HG03558 (cell line): ENCODE data around the gene SCRT2.

Source experiments
- ATAC-seq: cut with Tn5 transposase; IDR thresholded peaks from one replicate; pipeline ENCODE4 v1.9.1; 2021; ENCODE audit warnings: moderate number of reproducible peaks; ENCODE audit not compliant: unreplicated experiment; ENCODE audit errors: extremely low read depth

SCRT2 gene

DNA sequence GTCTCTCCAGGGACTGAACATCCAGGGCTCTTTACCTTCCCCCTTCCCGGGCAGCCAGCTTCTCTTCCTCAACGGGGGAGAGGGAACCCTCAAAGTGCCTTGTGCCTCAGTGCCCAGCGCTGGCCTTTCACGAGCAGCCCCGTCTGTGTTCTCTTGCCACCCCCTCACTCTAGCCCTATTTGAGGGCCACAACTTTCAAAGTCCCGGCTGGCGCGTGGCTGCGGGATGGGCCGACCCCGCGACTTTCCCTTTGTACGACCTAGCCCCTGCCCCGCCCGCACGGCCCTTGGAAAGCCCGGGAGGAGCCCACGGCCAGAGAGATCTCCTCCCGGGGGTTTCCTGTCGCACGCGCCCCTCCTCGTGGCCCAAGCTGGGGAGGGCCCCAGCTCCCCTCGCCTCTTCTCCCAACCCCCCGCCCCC is 559 bp downstream of the SCRT2 start:
- ATAC-seq: no peak

DNA sequence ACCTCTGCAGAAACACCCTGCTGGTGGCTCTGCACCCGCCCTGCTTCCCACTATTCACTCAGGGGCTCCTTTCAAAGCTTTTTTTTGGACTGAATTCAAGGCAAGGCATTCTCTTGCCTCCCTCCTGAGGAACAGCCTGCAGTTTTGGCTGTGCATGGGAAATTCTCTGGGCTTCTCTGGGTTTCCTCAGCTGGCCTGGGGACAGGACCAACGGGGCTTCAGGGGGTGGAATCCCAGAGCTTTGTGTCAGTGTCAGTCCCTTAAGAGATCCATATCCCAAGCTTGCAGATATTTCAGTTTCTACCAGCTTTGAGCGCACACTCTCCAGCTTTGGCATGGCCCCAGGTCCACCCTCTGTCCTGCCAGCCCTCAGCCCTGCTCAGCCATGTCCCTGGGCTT is 2.0 kb downstream of the SCRT2 start:
- ATAC-seq: no peak

DNA sequence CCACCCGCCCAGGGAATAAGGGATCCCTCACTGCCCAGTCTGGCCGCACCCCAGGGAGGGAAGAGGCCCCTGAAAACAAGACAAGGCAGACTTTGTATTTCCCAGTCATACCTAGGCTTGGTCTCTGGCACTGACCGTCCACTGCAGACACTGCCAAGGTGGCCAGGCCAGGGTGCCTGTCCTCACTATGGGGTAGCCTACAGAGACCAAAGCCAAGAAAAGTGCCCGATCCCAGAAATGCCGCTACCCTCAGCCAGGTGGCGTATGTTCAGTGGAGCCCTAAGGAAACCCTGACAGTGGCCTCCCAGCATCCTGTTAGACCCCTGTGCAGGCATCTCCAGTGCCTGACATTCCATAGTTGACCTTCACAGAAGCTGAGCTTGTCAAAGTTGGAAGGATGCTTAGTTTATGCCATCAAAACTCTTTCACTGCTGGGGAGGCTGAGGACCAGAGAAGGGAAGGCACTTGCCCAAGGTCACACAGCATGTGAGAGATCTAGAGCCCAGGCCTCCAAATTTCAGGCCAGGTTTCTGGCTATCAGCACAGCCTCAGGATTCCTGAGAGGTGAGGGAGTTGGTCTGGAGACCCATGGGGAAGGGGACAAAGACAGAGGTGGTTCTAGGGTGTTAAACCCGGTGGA is 2.5 kb downstream of the SCRT2 start:
- no peak for ATAC-seq

DNA sequence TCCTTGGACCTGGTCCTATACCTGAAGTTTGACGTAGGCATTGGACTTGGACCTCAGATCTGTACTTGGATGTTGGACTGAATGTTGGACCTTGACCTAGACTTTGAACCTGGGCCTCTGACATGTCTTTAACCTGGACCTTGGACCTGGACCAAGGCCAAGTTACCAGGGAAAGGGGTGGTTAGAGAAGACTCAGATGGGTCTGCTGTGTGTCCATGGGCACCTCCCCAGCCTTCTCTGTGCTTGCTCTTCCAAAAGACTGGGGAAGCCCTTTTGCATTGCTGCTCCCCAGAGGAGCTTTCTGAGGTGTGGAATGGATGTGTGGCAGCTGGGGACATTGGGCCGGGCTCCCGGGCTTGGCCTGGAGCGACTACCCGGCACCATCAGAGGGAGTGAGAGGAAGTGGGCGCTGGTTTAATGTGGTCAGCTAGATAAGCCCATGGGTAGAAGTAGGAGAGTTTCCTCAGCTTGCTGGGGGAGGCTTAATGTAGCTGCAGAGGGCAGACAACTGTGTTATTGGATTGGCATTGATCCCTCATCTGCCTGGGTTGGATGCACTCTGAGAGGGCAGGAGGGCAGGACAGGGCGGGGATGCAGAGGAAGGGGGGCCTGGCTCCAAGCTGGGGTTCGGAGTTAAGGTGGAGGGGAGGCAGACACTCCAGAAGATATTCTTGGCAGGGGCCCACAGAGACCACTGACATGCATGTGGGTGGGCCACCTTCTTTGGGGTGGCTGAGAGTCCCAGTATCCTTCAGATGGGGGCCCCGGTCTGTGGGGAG is 4.2 kb downstream of the SCRT2 start:
- ATAC-seq: no peak

DNA sequence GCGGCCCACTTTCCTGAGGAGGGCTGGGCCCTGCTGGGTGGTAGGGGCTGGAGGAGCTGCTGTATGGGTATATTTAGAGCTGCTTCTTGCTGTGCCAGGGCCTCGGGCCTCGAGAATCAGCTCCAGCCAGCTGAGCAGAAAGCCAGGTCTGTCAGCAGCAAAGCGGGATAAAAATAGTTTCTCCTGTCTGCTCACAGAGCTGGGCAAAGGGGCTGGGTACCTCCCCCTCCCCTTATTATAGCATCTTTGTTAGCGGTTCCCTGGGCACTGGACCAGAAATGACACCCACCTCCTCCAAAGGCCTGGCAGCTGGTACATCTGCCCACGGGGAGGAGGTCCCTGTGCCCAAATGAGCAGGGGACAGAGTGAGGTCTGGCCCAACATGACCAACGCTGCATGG is 6.0 kb downstream of the SCRT2 start:
- no peak for ATAC-seq

DNA sequence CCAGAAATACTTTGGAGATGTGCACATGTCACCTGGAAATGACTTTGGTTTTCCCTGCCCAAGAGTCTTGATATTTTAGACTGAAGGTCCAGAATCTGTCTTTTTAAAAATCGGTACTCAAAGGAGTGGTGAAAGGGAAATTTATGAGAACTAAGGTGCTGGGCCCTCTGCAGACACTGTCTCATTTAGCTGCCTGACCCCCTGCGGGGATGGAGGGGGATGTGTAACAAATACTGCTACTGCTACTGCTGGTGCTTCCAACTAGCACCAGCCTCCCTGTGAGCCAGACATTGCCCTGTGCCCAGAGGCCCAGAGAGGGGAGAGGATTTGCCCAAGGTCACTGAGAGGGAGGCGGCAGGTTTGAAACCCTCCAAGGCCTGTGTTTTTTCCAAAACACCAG is 7.0 kb downstream of the SCRT2 start:
- no peak for ATAC-seq

DNA sequence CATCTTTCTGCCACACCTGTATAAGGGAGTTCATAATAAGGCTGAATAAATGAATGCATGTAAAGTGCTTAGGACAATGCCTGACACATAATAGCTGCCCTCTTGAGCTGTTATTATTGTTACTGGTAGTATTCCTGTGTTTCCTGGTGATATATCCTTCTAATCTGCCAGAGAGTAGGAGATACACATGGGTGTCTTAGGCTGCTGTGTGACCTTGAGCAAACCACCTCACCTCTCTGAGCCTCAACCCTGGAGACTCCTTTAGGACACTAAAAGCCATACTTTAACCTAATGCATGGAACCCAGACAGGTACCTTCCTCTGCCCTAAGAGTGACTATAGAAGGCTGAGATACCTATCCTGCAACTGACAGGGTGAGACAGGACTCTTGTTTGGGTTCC is 7.6 kb downstream of the SCRT2 start:
- no peak for ATAC-seq

DNA sequence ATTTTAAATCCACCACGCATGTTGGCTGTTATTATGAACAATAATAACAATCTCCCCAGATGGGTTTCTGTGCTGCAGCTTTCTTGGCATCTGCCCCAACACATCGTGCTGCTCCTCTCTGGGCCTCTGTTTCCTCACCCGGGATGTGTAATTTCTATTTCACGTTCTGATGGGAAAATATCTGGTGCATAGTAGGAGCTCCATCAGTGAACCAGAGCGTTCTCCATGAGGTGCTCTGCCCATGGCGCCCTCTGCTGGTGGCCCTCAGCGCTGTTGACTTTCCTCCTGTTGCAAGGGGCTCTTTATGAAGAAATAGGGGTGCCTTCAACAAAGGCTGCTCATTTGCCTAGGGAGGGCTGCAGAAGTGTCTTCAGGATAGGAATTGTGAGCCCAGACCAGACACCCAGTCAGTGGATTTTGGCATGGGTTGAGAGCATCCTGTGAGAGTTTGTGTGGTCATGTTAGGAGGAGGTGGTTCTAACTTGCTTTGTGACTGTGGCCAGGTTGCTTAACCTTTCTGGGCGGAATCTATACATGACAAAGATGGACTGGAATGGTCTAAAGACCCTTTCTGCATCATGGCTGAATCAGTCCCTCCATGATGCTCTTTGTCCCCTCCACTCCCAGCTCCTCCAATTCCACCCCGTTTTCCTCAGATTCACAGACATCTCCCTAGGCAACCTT is 8.1 kb downstream of the SCRT2 start:
- ATAC-seq: no peak

DNA sequence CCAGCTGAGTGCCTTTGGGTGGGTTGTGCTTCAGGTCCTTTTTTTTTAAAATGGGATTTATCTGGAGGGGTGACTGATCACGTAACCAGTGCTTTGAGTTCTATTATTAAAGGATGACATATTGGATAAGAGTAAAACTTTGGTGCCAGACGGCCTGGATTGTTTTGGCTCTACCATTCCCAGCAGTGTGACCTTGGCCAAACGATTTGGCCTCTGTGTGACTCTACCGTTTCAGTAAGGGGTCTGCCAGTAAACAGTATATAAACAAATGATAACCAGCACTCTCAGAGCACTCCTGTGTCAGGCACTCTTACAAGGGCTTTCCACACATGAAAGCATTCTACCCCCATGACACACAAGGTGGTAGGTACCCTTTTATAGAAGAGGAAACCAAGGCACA is 8.7 kb downstream of the SCRT2 start:
- no peak for ATAC-seq

DNA sequence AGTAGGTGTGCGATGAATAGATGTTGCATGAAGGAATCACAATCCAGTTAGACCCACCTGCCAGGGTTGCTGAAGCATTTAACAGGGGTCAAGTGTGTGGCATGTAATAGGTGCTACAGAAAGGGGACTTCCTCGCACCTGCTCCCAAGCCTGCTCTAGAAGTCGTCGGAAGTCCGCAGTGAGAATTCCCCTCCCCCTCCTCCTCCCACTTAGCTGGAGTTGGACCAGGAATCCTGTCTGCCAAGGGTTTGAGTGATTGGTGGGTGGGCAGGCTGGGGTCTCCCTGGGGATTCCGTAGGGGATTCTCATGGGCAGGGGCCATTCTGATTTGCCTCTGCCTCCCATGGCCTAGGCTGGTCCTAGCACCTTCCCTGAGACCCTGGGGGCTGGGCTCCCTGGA is 10.3 kb downstream of the SCRT2 start:
- ATAC-seq: no peak

DNA sequence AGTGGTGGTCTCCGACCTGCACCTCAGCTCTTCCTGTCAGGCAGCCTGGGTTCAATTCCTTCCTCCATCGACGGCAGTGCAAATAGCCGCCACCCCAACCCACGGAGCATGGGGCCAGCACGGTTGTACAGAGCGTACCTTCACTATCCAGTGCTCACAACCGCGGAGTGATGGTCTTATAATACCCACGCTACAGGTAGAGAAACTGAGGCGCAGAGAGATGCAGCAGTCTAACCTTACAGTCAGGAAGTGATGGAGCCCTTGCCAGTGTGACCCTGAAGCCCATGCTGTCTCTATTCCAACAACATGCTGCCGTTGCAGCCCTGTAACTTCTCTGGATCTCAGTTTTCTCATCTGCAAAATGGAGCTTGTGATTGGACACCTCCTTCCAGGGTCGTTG is 11.0 kb downstream of the SCRT2 start:
- ATAC-seq: no peak

DNA sequence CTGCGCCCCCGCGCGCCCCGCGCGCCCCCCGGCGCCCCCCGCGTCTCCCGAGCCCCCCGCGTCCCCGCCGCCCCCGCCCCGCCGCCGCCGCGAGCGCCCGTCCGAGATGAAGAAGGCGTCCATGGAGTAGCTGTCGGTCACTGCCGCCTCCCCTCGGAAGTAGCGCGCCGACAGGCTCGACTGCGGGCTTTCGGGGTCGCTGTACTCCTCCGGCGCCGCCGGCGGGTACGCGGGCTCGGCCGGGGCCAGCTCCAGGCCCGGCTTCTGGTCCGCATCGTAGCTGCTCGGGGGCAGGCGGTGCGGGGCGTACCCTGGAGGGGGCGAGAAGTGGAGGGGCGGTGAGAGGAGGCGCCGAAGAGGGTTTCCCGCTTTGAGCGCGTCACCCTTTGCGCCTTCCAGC is 11.5 kb downstream of the SCRT2 start:
- no peak for ATAC-seq

DNA sequence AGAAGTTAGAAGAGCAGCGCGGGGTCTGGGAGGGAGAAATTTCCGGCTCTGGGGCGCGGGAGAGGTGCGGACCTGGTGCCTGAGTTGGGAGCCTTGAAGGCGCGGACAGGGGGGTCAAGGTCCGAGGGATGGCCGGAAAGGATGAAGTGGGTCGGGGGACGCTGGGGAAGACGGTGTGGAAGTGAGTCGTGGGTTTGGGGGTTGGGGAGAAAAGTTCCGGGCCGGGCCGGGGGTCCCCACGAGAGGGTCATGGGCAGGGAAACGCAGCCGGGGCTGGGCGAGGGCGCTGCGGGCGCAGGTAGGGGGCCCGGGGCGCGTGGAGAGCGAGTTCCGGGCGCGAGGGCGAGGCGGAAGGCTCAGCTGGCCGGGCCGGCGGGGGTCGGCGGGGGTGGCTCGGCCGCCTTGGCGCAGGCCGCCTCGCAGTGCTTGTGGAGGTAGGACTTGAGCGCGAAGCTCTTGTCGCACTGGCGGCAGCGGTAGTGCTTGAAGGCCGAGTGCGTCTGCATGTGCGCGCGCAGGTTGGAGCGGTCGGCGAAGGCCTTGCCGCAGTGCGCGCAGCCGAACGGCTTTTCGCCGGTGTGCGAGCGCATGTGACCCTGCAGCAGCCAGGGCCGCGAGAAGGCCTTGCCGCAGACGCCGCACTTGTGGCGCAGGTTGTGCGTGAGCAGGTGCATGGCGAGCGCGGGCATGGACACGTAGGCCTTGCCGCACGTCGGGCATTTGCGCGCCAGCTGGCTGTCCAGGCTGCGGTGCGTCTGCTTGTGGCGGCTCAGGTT is 12.1 kb downstream of the SCRT2 start:
- ATAC-seq: no peak

DNA sequence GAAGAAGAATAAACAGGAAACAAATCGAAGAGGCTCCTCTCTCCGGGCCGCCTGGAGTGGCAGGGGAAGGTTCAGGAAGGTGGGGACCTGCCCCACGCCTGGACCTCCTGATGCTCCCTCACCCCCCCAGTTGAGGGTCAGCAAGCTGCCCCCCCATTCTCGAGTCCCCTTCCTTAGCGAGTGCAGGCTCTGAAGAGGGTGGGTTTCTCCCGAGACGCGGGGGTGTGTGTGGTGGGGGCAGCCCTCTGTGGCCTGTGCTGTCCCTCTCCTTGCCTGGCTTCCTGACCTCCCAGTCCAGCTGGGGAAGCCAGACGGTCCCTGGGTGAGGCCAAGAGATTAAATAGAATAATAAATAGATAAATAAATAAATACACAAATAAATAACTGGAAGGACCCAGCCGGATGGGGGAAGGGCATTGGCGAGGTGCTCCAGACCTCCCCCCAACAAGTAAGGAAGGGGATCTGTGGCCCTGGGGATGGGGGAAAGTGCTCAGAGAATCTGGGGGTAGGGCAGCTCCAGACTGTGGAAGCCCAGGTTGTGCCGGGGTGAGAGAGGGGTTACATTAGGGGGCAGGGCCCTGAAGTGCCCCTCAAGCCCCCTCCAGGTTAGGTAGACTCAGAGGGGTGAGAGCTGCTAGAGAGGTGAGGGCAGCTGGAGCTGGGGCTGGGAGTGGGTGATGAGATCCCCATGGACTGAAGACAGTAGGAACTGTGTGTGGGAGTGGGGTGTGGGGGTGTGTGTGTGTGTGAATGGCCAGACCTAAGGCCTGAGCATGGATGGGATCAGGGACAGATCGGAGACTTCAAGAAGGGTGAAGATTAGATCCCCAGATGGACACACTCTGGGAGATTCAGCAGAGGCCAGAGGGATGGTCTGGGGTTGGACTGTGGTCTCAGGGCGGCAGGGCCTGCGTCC is 13.1 kb downstream of the SCRT2 start:
- no peak for ATAC-seq

DNA sequence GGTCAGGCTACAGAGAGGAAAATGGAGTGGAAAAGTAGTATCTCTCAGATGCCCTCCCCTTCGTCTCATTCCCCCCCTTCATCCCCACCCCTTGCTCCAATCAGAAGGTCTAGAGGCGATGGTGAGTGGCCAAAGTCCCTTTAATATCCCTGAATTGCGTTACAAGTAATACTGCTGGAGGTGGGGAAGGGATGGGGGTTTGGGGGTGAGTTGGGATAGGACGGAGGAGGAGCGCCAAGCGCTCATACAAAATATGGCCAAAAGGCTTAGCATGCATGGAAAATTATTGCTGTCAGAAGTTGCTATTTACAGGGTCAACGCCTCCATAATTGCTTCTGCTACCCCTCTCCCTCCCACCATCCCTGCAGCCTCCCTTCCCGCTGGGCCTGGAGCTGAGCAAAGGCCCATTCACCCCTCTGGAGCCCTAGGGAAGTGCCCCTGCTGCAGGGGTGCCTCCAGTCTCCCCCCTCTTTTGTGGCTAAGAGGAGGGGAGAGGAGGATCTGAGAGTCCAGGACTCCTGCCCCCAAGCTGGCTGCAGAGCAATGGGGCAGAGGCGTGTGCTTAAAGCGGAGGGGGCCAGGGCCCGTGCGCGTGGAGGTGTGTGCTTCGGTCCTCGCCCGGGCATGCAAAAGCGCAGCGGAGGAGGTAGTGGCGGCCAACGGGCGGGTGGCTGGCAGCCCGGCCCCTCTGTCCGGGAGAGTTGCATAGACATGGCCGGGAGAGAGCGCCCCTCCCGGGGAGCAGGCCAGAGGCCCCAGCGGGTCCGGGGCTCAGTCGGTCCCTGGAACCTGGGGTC is 13.9 kb downstream of the SCRT2 start:
- ATAC-seq: no peak

DNA sequence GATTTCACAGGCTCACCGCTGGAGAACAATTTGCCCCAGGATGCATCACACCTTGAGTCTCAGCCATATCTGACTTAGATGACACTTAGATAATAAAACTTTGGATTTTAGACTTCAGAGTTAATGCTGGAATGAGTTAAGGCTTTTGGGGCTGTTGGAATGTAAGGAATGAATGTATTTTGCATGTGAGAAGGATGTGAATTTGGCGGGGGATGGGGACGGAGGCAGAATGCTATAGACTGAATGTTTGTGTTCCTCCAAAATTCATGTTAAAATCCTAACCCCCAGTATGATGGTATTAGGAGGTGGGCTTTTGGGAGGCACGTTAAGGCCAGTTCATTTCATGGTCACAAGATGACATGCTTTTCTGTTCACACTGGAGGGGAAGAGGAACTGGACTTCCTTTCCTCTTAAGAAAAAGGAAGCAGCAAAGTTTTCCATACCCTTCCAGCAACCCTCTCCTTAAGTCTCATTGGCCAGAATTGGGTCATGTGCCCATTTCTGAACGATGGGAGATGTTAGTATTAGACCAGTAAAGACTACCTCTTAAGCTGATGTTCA is 16.8 kb downstream of the SCRT2 start:
- ATAC-seq: no peak

DNA sequence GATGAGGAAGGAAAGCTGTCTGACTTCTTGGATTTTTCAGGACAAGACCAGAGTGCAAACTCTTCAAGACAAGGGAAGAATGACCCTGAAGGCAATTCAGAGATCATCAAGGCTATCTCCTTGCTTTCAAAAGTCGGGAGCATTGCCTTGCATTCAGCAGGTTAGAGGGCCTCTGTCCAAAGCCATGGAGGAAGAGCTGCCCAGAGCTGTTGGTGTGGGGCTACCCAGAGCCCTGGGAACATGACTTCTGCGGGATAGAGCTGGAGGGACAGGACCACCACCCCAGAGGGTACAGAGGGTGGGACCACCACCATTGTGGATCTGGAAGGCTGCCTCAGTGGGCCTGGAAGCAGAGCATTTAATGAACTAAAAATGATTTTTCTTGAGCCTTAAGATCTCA is 17.4 kb downstream of the SCRT2 start:
- ATAC-seq: no peak

DNA sequence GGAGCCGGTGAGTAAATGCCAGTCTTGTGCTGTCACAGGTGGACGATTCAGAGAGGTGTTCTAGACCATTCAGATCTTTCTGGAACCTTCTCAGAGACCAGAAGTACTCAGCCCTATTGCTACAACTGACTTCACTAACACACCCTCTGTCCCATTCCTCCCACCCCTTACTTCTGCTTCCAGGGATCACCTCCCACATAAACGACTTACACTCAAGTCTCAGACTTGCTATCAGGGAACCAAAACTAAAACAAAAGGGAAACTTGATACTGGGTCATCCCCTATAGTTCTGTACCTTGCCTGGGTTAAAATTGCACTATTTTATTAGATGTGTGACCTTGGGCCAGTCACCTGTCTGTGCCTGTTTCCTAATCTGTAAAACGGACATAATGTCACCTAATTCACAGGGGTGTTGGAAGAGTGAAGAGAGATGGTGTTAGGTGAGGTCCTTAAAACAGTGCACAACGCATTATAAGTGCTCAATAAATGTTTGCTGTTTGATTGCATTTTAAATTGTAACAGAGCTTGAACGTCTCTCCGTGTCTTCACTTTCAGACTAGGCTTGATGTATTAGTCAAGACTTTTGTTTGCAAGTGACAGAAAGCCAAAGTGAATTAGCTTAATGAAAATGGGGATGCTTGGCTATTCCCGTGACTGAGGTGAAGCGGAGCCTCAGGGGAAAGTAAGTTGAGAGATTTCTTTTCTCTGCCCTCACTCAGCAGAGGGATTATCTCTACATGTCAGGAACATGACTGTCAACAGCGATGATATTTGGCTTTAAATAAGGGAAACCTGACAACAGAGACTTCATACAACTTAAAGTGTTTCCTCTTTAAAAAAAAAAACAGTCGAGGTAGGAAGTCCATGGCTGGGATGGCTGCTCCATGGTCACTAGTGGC is 19.6 kb downstream of the SCRT2 start:
- no peak for ATAC-seq
